GM12892 (cell line): ENCODE results near the gene LYL1.

Source experiments
- DNase-seq: peaks from one replicate; pipeline ENCODE4 v3.0.0; 2011; ENCODE audit not compliant: insufficient read length
- FAIRE-seq: peaks from 2 replicates; lab custom pipeline; 2011; peaks lifted over from hg19 to GRCh38; lab: Jason Lieb, UNC
- POLR2A ChIP-seq: IDR thresholded peaks from 2 replicates; pipeline ENCODE4 v1.6.1; 2011; ENCODE audit warnings: low read depth, low read length, control low read depth
- POLR2AphosphoS5 ChIP-seq: IDR thresholded peaks from 2 replicates; pipeline ENCODE4 v1.6.1; 2011; ENCODE audit warnings: low read depth, low read length, control low read depth
- TAF1 ChIP-seq: IDR thresholded peaks from 2 replicates; pipeline ENCODE4 v1.6.1; 2011; ENCODE audit warnings: low read depth, mild to moderate bottlenecking, control low read depth, low read length, borderline replicate concordance

The LYL1 gene

GRCh38 chr19:13066226-13066625 lies 36.4 kb downstream of the LYL1 start:
- FAIRE-seq (no peak), DNase-seq (no peak)
- TF ChIP-seq POLR2A (no peak), POLR2AphosphoS5 (no peak), TAF1 (no peak)

- FAIRE-seq: no peak
- TF ChIP-seq POLR2AphosphoS5: no peak
- no peak for TF ChIP-seq TAF1
- no peak for TF ChIP-seq POLR2A
- no peak for DNase-seq
Observed at GRCh38 chr19:13064092-13064489, 38.6 kb downstream of the LYL1 start.

- FAIRE-seq (no peak), DNase-seq (no peak)
- TF ChIP-seq TAF1 (no peak), POLR2AphosphoS5 (no peak), POLR2A (no peak)
Observed at GRCh38 chr19:13063461-13064091, 39.1 kb downstream of the LYL1 start.

- FAIRE-seq (no peak), DNase-seq (no peak)
- TF ChIP-seq POLR2AphosphoS5 (no peak), TAF1 (no peak), POLR2A (no peak)
Observed at GRCh38 chr19:13062317-13062716, 40.3 kb downstream of the LYL1 start.

- FAIRE-seq: peak; percentile 90
Observed at GRCh38 chr19:13060964-13061927, 41.4 kb downstream of the LYL1 start.

GRCh38 chr19:13060233-13060963 lies 42.3 kb downstream of the LYL1 start:
- no peak for FAIRE-seq
- TF ChIP-seq POLR2A: no peak
- no peak for TF ChIP-seq POLR2AphosphoS5
- no peak for TF ChIP-seq TAF1
- DNase-seq: no peak

More at GRCh38 chr19:13060964-13061927, 41.4 kb downstream of the LYL1 start:
- peak; percentile 93 for DNase-seq
- no peak for TF ChIP-seq POLR2A
- TF ChIP-seq POLR2AphosphoS5: no peak
- no peak for TF ChIP-seq TAF1

GRCh38 chr19:13058951-13059660 lies 43.6 kb downstream of the LYL1 start:
- FAIRE-seq (no peak), DNase-seq (no peak)
- TF ChIP-seq POLR2AphosphoS5 (no peak), TAF1 (no peak), POLR2A (no peak)

- FAIRE-seq: no peak
- TF ChIP-seq TAF1: no peak
- TF ChIP-seq POLR2AphosphoS5: no peak
- TF ChIP-seq POLR2A: no peak
- DNase-seq: no peak
Observed at GRCh38 chr19:13057744-13058143, 44.9 kb downstream of the LYL1 start.

- TF ChIP-seq POLR2A (no peak), TAF1 (no peak), POLR2AphosphoS5 (no peak)
- no peak for FAIRE-seq
Observed at GRCh38 chr19:13057147-13057572, 45.5 kb downstream of the LYL1 start.

GRCh38 chr19:13056052-13056660 lies 46.5 kb downstream of the LYL1 start:
- DNase-seq (no peak), FAIRE-seq (no peak)
- TF ChIP-seq TAF1 (no peak), POLR2AphosphoS5 (no peak), POLR2A (no peak)

More at GRCh38 chr19:13057147-13057572, 45.5 kb downstream of the LYL1 start:
- no peak for DNase-seq
